ENCODE results near the gene BMF.
A peak's percentile ranks its signal among the peaks of the same experiment; 100 is the strongest.

The BMF gene

GRCh38 chr15:40047415-40048210 lies 61.1 kb downstream of the BMF start:
- DNase-seq = peak in 3 of 5 donors; percentile 15 to 86 (median 36)

- DNase-seq = no peak
Measured at GRCh38 chr15:40046721-40047414, 61.8 kb downstream of the BMF start.

- no peak for DNase-seq
Measured at GRCh38 chr15:40045572-40046217, 63.0 kb downstream of the BMF start.

- DNase-seq = peak; percentile 61 to 82 (median 71)
Measured at GRCh38 chr15:40044717-40045571, 63.7 kb downstream of the BMF start.

GRCh38 chr15:40043927-40044716 lies 64.6 kb downstream of the BMF start:
- DNase-seq = no peak

- DNase-seq = no peak
Measured at GRCh38 chr15:40042791-40043320, 65.8 kb downstream of the BMF start.

- DNase-seq = no peak
Measured at GRCh38 chr15:40040770-40041169, 67.9 kb downstream of the BMF start.

GRCh38 chr15:40040293-40040635 lies 68.4 kb downstream of the BMF start:
- no peak for DNase-seq

- DNase-seq = peak; percentile 86 to 95 (median 88)
Measured at GRCh38 chr15:40038638-40039543, 69.8 kb downstream of the BMF start, which contains the start of gene SRP14. SRP14 (minus strand) TSS chr15:40039181; CDS start chr15:40039116, 65 bp downstream.

GRCh38 chr15:40038275-40038637 lies 70.4 kb downstream of the BMF start:
- DNase-seq = no peak

Data from T-helper 1 cell (primary cell).